HTR-8/SVneo (cell line): ENCODE results near the gene PDE4B.
"Not testable (repeated sequence)": the region's sequence is repeated elsewhere in the genome, so short reads cannot be mapped to it uniquely, and the experiment has no call there.

Experiments
- DNase-seq: peaks from one replicate; pipeline ENCODE4 v3.0.0; 2011; ENCODE audit warnings: low spot score, mixed read lengths; ENCODE audit not compliant: insufficient read length
- FAIRE-seq: peaks from 2 replicates; lab custom pipeline; 2011; peaks lifted over from hg19 to GRCh38; lab: Jason Lieb, UNC

Gene PDE4B

GRCh38 chr1:65983500-65983899 is 190.8 kb downstream of the PDE4B start:
- FAIRE-seq: no peak

GRCh38 chr1:65985393-65986066 is 192.8 kb downstream of the PDE4B start:
- FAIRE-seq (no peak), DNase-seq (no peak)

More at GRCh38 chr1:65983500-65983899, 190.8 kb downstream of the PDE4B start:
- DNase-seq: no peak

GRCh38 chr1:65986146-65986545 is 193.5 kb downstream of the PDE4B start:
- no peak for FAIRE-seq
- DNase-seq: no peak

GRCh38 chr1:65990161-65990560 is 197.5 kb downstream of the PDE4B start:
- DNase-seq: no peak
- FAIRE-seq: no peak

- FAIRE-seq: no peak
- no peak for DNase-seq
Observed at GRCh38 chr1:65991694-65992093, 199.0 kb downstream of the PDE4B start.

- DNase-seq: no peak
- FAIRE-seq: no peak
Observed at GRCh38 chr1:65992165-65992821, 199.6 kb downstream of the PDE4B start.

- FAIRE-seq: no peak
- DNase-seq: no peak
Observed at GRCh38 chr1:65992831-65993271, 200.2 kb downstream of the PDE4B start.

GRCh38 chr1:65994223-65994622 is 201.5 kb downstream of the PDE4B start:
- DNase-seq: no peak
- no peak for FAIRE-seq

GRCh38 chr1:65995336-65995735 is 202.6 kb downstream of the PDE4B start:
- no peak for FAIRE-seq
- no peak for DNase-seq

GRCh38 chr1:65995928-65996327 is 203.2 kb downstream of the PDE4B start:
- no peak for DNase-seq
- no peak for FAIRE-seq

- FAIRE-seq (no peak), DNase-seq (no peak)
Observed at GRCh38 chr1:65997693-65998092, 205.0 kb downstream of the PDE4B start.

- DNase-seq (no peak), FAIRE-seq (no peak)
Observed at GRCh38 chr1:65998763-65999583, 206.3 kb downstream of the PDE4B start.

GRCh38 chr1:66000033-66000637 is 207.4 kb downstream of the PDE4B start:
- FAIRE-seq (no peak), DNase-seq (no peak)

GRCh38 chr1:66003690-66004089 is 211.0 kb downstream of the PDE4B start:
- no peak for FAIRE-seq

GRCh38 chr1:66006534-66006933 is 213.8 kb downstream of the PDE4B start:
- not testable (repeated sequence) for DNase-seq, FAIRE-seq

More at GRCh38 chr1:66003690-66004089, 211.0 kb downstream of the PDE4B start:
- DNase-seq: no peak

GRCh38 chr1:66012106-66012784 is 219.6 kb downstream of the PDE4B start:
- FAIRE-seq: no peak

GRCh38 chr1:66013371-66013770 is 220.7 kb downstream of the PDE4B start:
- no peak for FAIRE-seq
- no peak for DNase-seq

More at GRCh38 chr1:66012106-66012784, 219.6 kb downstream of the PDE4B start:
- no peak for DNase-seq

- FAIRE-seq (no peak), DNase-seq (no peak)
Observed at GRCh38 chr1:66022904-66023620, 230.4 kb downstream of the PDE4B start.

- no peak for FAIRE-seq
Observed at GRCh38 chr1:66025188-66025587, 232.5 kb downstream of the PDE4B start.

More at GRCh38 chr1:66025188-66025587, 232.5 kb downstream of the PDE4B start:
- DNase-seq: no peak
